ENCODE results near the gene BUD13. TPM values are rescaled to one million over a fixed set of nuclear protein-coding genes. Genes with fewer than 3 reads are reported as not detected.

BUD13 gene
- total and polyA plus RNA-seq, 2 of the 4 experiments (the other 2 are of a cell fraction), result 11.2 to 14.0 TPM

DNA sequence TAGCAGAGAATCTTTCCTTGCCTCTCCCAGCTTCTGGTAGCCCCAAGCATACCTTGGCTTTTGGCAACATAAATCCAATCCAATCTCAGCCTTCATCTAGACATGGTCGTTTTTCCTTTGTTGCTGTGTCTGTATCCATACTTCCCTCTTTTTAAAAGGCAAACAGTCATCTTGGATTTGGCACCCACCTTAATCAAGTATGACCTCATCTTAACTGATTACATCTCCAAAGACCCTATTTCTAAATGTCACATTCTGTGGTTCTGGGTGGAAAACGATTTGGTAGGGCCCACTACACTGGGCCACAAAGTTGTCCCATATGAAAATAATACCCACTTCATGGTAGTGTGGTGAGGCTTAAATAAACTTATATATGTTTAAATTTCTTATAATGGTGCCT lies 852 bp downstream of the BUD13 start:
- peak overlapping the region; percentile 96 for H3K4me3 ChIP-seq (ENCODE audit: insufficient read depth, low read depth, low read length)
- TF ChIP-seq RCOR1 (IDR thresholded peaks at IDR 0.05; ENCODE audit: insufficient replicate concordance, low read length), result no peak
- no peak for TF ChIP-seq CHD1 (IDR thresholded peaks at IDR 0.05; ENCODE audit: low read depth, low read length)
- no peak for TF ChIP-seq POLR2A (IDR thresholded peaks at IDR 0.05; ENCODE audit: low read depth, low read length)
- TF ChIP-seq, protein P1, sequence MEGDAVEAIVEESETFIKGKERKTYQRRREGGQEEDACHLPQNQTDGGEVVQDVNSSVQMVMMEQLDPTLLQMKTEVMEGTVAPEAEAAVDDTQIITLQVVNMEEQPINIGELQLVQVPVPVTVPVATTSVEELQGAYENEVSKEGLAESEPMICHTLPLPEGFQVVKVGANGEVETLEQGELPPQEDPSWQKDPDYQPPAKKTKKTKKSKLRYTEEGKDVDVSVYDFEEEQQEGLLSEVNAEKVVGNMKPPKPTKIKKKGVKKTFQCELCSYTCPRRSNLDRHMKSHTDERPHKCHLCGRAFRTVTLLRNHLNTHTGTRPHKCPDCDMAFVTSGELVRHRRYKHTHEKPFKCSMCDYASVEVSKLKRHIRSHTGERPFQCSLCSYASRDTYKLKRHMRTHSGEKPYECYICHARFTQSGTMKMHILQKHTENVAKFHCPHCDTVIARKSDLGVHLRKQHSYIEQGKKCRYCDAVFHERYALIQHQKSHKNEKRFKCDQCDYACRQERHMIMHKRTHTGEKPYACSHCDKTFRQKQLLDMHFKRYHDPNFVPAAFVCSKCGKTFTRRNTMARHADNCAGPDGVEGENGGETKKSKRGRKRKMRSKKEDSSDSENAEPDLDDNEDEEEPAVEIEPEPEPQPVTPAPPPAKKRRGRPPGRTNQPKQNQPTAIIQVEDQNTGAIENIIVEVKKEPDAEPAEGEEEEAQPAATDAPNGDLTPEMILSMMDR (conservative IDR thresholded peaks at IDR 0.05; ENCODE audit: low read depth, low read length), result no peak
- no peak for TF ChIP-seq MAZ (IDR thresholded peaks at IDR 0.05; ENCODE audit: borderline replicate concordance, low read depth, low read length)
- TF ChIP-seq CEBPB (IDR thresholded peaks at IDR 0.05; ENCODE audit: low read depth, low read length), result no peak
- TF ChIP-seq MAFK (IDR thresholded peaks at IDR 0.05; ENCODE audit: low read depth, low read length), result no peak
- TF ChIP-seq SMC3 (IDR thresholded peaks at IDR 0.05; ENCODE audit: low read depth, low read length), result no peak
- H4K20me1 ChIP-seq (ENCODE audit: insufficient read depth, low read length), result no peaks in the 10 kb centered on the region; the same call in 1 of the 2 replicates
- ATAC-seq (ENCODE audit: low read depth) (no peak), DNase-seq (no peak)
- peaks cover 6% of the 10 kb centered on the region for H3K36me3 ChIP-seq (ENCODE audit: control insufficient read depth, insufficient read depth, low read length)
- H3K14ac ChIP-seq (replicated peaks; ENCODE audit: low read depth, low read length), result no peak overlapping the region
- POLR2A ChIA-PET (ENCODE audit: unreplicated experiment), result interaction anchor here (0.6 kb wide), 1 partner anchor 256 kb away, joined by 3 read pairs; no protein-coding TSS in a partner anchor
- dilution Hi-C loops (cut with HindIII; ENCODE audit: low sequenced_read_pairs, unreplicated experiment), result no loop called here
- H2AFZ ChIP-seq (replicated peaks; ENCODE audit: low read length, poor library complexity), result no peak overlapping the region
- H2BK20ac ChIP-seq (ENCODE audit: low read depth, low read length), result no peak overlapping the region
- peaks cover 5% of the 10 kb centered on the region for H3K4me1 ChIP-seq (ENCODE audit: control insufficient read depth, insufficient read depth, low read length)
- peaks cover 13 to 34% of the 10 kb centered on the region in 2 experiments for H3K79me1 ChIP-seq (ENCODE audit: low read depth in 1 of 2, low read length in 2 of 2)
- H2BK15ac ChIP-seq (ENCODE audit: low read depth, low read length), result no peak overlapping the region; the same call in 2 of the 3 replicates
- H3K4ac ChIP-seq (ENCODE audit: low read depth, low read length), result no peak overlapping the region
- H4K5ac ChIP-seq (ENCODE audit: low read depth, low read length), result peak overlapping the region; percentile 71; the same call in 1 of the 2 replicates
- no peaks in the 10 kb centered on the region for H3K27me3 ChIP-seq (ENCODE audit: control insufficient read depth, insufficient read depth, low read length)
- H4K91ac ChIP-seq (ENCODE audit: insufficient read depth, low read depth, low read length), result peak overlapping the region; percentile 4; the same call in 1 of the 2 replicates
- peak overlapping the region; percentile 31; the same call in 1 of the 2 replicates for H3K23ac ChIP-seq (ENCODE audit: low read depth, low read length)
- H3K4me2 ChIP-seq (ENCODE audit: low read depth, low read length), result peak overlapping the region; percentile 93
- peak overlapping the region; percentile 84 for H2AK9ac ChIP-seq (replicated peaks; ENCODE audit: low read depth, low read length, poor library complexity)
- H3K56ac ChIP-seq (ENCODE audit: extremely low read depth, insufficient read depth, low read length), result peak overlapping the region; percentile 80; the same call in 1 of the 2 replicates
- H3K9me1 ChIP-seq (ENCODE audit: insufficient read depth, low read length), result peaks cover 9% of the 10 kb centered on the region; the same call in 1 of the 2 replicates
- H2BK5ac ChIP-seq (ENCODE audit: low read depth, low read length, poor library complexity, severe bottlenecking), result no peak overlapping the region
- in situ Hi-C loops (cut with MboI; ENCODE audit: low sequenced_read_pairs), result no loop called here
- BruUV-seq (replicated peaks), result TSS peak; percentile 23
- no peak overlapping the region for H3K18ac ChIP-seq (ENCODE audit: low read depth, low read length)
- peak overlapping the region; percentile 9 to 74; a peak in 2 of 4 replicates for H4K8ac ChIP-seq (ENCODE audit: low read depth in 2 of 2, low read length in 2 of 2)
- no peak overlapping the region; the same call in 1 of the 2 replicates for H3K27ac ChIP-seq (ENCODE audit: insufficient read depth, low read length)
- no CpG with 5 or more reads among the region's 2 CpGs for WGBS, 2 experiments (ENCODE audit: extremely low coverage in 2 of 2, insufficient read length in 1 of 2)
- 0 out of 2 replicates have a peak overlapping the region, but pooled peaks have one; percentile 2 for H2AK5ac ChIP-seq (ENCODE audit: low read depth, low read length)
- no peaks in the 10 kb centered on the region for H3K9me3 ChIP-seq (ENCODE audit: control insufficient read depth, insufficient read depth, low read length)
- H3K9ac ChIP-seq (ENCODE audit: low read depth, low read length), result peak overlapping the region; percentile 97; the same call in 1 of the 2 replicates
- CTCF ChIA-PET, result no interaction called here
- H2BK120ac ChIP-seq (ENCODE audit: low read depth, low read length), result no peak overlapping the region
- intact Hi-C loops (cut with micrococcal nuclease), result loop anchor here (5.0 kb wide), 1 partner anchor 1795 kb away; the partner anchor contains the start of gene IFT46

All from IMR-90 (cell line).